GM21619 (cell line): ENCODE measurements around the gene IGFL2.
"Not testable (repeated sequence)": the region's sequence is repeated elsewhere in the genome, so short reads cannot be mapped to it uniquely, and the experiment has no call there.

Source experiments
- ATAC-seq: cut with Tn5 transposase; IDR thresholded peaks from one replicate; pipeline ENCODE4 v1.9.1; 2021; ENCODE audit not compliant: unreplicated experiment

Gene IGFL2

DNA sequence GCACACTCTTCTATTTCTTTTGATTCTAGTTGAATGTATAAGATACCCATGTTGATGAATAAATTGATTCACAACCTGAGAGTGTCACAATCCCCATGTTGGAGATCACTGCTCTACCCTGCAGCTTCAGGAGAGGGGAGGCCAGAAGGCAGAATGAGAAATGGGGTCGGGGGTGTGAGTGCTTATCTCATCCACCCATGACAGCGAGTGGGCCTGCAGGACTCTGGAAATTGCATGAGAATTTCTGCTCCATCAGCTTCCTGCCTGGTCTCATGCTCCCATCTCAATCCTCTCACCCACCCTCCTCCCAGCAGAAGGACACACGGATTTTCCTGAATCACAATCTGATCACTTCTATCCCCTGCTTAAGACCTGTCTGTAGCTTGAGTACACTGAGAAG lies 58.6 kb downstream of the IGFL2 start:
- no peak for ATAC-seq

- not testable (repeated sequence) for ATAC-seq
Observed at GRCh38 chr19:46207858-46208257, 59.8 kb downstream of the IGFL2 start.

DNA sequence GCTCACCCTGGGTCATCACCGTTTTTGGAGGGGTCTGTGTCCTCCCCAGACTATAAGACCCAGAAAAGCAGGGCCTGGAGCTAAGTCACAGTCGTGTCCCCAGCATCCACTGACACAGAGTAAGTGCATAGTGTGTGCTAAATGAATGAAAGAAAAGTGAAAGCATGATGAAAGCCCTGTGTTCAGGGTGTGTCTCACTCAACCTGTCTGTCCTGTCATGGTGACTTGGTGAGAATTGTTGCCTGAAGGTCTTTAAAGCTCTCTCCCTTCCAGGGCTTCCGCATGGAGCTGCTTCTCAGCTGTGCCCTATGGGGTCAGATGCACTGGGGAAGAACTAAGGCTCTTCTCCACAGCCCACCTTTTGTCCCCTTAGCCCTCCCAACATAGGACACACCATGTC lies 61.0 kb downstream of the IGFL2 start:
- ATAC-seq = no peak

GRCh38 chr19:46209472-46209871 lies 61.4 kb downstream of the IGFL2 start:
- ATAC-seq = no peak

GRCh38 chr19:46210669-46211068 lies 62.6 kb downstream of the IGFL2 start:
- ATAC-seq = no peak
